T-helper 1 cell (primary cell): ENCODE results near the gene LSAMP.

Experiments used
- DNase-seq, 5 donors: peaks; one replicate each; pipeline ENCODE4 v3.0.0-alpha.2; 2012 to 2020

Gene LSAMP

GRCh38 chr3:116000311-116000710 is 445.0 kb downstream of the LSAMP start:
- no peak for DNase-seq

- no peak for DNase-seq
Measured at GRCh38 chr3:115999613-116000012, 445.7 kb downstream of the LSAMP start.

GRCh38 chr3:115999001-115999585 is 446.2 kb downstream of the LSAMP start:
- DNase-seq = no peak

- DNase-seq = no peak
Measured at GRCh38 chr3:115996420-115997108, 448.7 kb downstream of the LSAMP start.

GRCh38 chr3:115990669-115991068 is 454.6 kb downstream of the LSAMP start:
- no peak for DNase-seq

- DNase-seq = no peak
Measured at GRCh38 chr3:115989684-115990421, 455.4 kb downstream of the LSAMP start.

- no peak for DNase-seq
Measured at GRCh38 chr3:115986555-115987207, 458.6 kb downstream of the LSAMP start.

DNA sequence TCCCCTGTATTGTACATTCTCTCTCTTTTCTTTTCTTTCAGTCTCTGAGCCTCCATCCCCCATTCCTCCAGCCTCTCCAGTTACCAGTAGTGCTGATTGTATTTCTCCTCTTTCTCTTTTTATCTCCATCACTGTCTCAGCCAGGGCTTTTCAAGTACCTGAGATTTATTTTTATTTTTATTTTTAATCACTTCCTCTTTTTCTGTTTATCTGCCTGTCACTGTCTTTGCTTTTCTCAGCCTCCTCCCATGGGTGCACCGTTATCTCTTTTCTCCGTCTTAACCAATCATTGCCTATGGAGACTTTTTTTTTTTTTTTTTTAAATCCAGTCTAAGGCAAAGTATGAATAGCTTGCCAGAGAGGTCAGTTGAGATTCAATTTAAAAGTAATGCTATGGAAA is 462.7 kb downstream of the LSAMP start:
- DNase-seq = no peak

- DNase-seq = no peak
Measured at GRCh38 chr3:115982108-115982507, 463.2 kb downstream of the LSAMP start.

GRCh38 chr3:115980709-115981108 is 464.6 kb downstream of the LSAMP start:
- DNase-seq = no peak

DNA sequence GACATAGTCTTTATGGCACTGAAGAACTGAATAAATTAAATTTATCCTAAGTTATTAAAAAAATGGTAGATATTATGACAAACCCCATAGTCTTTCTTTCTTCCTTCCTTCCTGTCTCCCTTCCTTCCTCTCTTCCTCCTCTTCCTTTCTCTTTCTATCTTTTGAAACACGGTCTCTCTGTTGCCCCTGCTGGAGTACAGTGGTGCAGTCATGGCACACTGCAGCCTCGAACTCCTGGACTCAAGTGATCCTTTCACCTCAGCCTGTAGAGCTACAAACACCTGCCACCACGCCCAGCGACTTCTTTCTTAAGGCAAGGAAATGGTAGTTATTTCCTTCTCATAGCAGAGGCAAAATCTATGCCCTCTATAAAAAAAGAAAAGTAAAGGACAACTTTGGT is 467.4 kb downstream of the LSAMP start:
- DNase-seq = no peak

- no peak for DNase-seq
Measured at GRCh38 chr3:115975796-115976195, 469.5 kb downstream of the LSAMP start.

DNA sequence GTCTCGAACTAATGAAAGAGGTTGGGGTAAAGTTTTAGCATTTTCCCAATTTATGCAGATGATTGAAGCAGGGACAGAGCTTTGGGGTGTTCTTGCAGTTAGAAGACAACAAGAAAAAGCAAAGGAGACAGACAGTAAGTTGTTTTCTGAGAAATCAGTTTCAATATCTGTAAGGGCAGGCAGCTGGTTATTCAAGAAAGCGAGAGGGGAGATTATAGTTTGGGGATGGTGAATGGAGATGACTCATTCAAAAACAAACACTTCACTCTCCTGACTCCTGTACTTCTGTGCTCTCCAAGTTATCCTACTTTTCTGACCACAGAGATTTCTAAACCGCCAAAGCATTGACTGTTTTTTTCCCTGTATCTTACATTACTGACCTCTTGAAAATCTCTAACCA is 469.9 kb downstream of the LSAMP start:
- DNase-seq = no peak

DNA sequence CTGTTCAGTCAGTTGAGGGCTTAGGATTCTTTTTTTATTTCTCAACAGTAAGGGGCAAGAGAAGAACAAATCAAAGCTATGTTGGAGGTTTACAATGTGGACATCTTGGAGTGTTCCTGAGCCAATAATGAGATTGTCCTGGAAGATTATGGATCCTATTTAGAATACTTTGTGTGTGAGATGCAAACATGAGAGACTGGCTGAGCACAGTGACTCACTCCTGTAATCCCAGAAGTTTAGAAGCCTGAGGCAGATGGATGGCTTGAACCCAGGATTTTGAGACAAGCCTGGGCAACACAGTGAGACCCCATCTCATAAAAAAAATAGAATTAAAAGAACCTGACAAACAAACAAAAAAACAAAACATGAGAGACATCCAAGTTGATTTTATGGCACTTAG is 470.3 kb downstream of the LSAMP start:
- DNase-seq = no peak

DNA sequence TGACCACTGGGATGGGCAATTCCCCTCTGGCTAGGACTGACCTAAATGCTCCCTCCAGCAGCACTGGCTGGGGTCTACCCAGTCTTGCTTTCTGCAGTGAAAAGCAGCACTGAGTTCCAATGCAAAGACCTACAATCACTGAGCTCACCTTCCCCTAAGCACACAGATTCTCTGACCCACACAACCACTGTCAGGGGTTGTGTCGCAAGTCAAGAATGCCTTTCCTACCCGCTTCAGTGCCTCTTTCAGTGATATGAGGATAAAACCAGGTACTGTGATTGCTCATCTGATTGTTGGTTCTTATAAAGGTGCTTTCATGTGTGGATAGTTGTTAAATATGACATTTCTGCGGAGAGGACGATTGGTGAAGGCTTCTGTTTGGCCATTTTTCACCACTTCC is 476.4 kb downstream of the LSAMP start:
- no peak for DNase-seq

- DNase-seq = no peak
Measured at GRCh38 chr3:115961380-115961779, 483.9 kb downstream of the LSAMP start.

- DNase-seq = no peak
Measured at GRCh38 chr3:115960799-115961198, 484.5 kb downstream of the LSAMP start.

DNA sequence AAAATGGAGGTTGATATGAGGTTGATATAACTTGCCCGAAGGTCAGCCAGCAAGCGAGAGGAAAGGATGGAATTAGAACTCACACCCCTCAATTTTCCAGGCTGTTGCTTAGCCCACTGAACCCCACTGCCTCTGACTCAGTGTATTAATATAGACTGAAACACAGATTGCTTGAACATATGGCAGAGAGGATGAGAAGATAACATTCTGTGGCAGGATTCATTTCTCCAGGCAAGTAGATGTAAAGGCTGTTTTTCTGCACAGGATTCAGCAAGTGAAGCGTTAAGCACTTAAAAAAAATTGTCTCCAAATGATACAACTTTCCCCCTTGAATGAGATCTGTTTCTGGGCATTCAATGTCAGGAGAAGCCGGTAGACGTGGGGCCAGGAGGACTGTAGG is 486.8 kb downstream of the LSAMP start:
- no peak for DNase-seq

DNA sequence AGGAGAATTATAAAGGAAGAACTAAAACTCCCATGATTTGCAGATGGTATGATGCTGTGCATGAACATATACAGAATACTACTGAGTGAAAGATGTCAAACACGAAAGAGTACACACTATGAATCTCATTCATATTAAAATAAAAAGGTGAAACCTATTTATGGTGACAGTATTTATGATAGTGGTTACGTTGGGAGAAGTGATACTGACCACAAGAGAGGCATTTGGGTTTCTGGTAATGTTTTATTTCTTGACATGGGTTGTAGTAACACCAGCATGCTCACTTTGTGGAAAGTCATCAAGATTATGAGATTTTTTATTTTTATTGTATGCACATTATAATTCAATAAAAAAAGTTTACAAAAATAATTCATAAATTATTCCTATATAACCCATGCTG is 498.0 kb downstream of the LSAMP start:
- no peak for DNase-seq

DNA sequence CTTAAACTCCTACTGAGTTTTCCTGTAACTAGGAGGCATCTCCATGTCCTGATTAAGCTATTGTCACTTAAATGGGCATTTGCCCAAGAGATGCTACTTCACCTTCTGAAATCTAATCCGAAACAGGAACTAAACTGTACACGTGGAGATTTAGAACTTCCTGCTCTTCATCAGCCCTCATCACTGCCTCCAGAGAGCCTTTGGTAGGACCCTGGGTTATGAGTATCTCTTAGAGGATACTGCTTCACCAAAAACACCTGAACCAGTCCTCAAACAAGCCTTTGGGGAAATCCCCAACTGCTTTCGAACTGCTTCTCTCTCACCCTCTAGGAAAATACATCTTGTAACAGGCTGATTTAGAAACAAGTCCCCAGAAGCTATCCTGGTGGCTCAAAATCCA is 501.7 kb downstream of the LSAMP start:
- DNase-seq = no peak

DNA sequence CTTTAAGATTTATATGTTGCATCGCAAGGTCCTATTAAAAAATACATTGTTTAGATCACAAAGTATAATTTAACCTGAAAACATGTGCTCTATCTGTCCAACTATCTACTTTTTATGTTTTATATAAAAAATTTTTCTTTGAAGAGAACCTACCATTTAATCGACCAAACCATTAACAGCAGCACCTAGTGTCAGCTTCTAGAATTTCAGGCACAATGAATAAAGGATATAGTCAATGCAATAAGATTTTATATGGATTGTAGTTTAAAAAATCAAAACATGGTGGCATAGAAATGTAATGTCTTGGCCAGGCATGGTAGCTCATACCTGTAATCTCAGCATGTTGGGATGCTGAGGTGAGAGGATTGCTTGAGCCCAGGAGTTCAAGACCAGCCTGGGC is 508.2 kb downstream of the LSAMP start:
- DNase-seq = no peak

- DNase-seq = no peak
Measured at GRCh38 chr3:115932807-115933206, 512.5 kb downstream of the LSAMP start.

- DNase-seq = no peak
Measured at GRCh38 chr3:115931581-115931980, 513.7 kb downstream of the LSAMP start.

DNA sequence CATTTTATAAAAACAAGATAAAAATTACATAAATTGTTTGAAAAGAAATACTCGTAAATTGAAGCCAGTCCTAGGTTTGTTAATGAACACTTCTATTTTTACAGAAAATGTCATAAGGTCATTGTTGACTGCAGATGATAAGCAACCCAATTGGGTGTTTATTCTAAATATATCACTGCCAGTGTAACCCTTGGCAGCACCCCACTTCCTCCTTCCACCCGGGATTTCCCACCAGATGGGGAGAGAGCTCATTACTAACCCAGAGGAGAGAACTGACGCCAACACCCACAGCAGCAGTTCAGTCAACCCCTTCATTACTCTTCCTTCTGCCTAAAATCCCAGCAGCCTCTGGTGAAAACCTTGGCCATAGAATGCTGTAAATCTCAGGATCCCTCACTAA is 514.4 kb downstream of the LSAMP start:
- no peak for DNase-seq
